ENCODE measurements around the gene MCOLN1. TPM values are rescaled to one million over a fixed set of nuclear protein-coding genes. Genes with fewer than 3 reads are reported as not detected.

Gene MCOLN1
- total and polyA plus RNA-seq, 4 donors = 10.9 to 17.0 (median 13.7) TPM

- Histone ChIP-seq H3K36me3 (ENCODE audit: control insufficient read depth in 4 of 4, insufficient read depth in 3 of 4, low read depth in 1 of 4, low read length in 3 of 4) (peaks cover 0 to 15% (median 4%) of the 10 kb centered on the region in 4 donors), H3K27ac (ENCODE audit: low read depth in 1 of 2, low read length in 2 of 2) (no peak overlapping the region), H3K4me1 (ENCODE audit: control insufficient read depth in 4 of 4, insufficient read depth in 4 of 4, low read length in 3 of 4) (peaks cover 9 to 43% (median 34%) of the 10 kb centered on the region in 4 donors), H3K9ac (ENCODE audit: low read depth in 1 of 2, low read length in 2 of 2) (no peak overlapping the region), H3K9me3 (ENCODE audit: control insufficient read depth in 4 of 4, low read length in 3 of 4) (no peaks in the 10 kb centered on the region), H3K27me3 (ENCODE audit: control insufficient read depth in 4 of 4, insufficient read depth in 4 of 4, low read length in 3 of 4) (no peaks in the 10 kb centered on the region), H3K4me3 (ENCODE audit: low read depth in 1 of 3, low read length in 3 of 3) (no peak overlapping the region)
- WGBS = 93% methylated on average over 5 of the region's 5 CpGs
- no peak for DNase-seq (ENCODE audit: low spot score)
- TF ChIP-seq ZBTB33 (IDR thresholded peaks at IDR 0.05) (no peak), RAD21 (IDR thresholded peaks at IDR 0.05) (no peak), ATF3 (IDR thresholded peaks at IDR 0.05) (no peak), JUND (IDR thresholded peaks at IDR 0.05) (no peak), HNF4G (IDR thresholded peaks at IDR 0.05) (no peak), SP1 (IDR thresholded peaks at IDR 0.05) (no peak), REST (IDR thresholded peaks at IDR 0.05) (no peak), CTCF (IDR thresholded peaks at IDR 0.05; ENCODE audit: low read depth, low read length, missing input control) (no peak), MAX (IDR thresholded peaks at IDR 0.05) (no peak), RXRA (IDR thresholded peaks at IDR 0.05) (no peak), TAF1 (conservative IDR thresholded peaks at IDR 0.05) (no peak), GABPA (IDR thresholded peaks at IDR 0.05 in 1 of 2, conservative IDR thresholded peaks at IDR 0.05 in 1 of 2) (no peak), HNF4A (conservative IDR thresholded peaks at IDR 0.05) (no peak)
Observed at GRCh38 chr19:7524523-7524922, 2.1 kb downstream of the MCOLN1 start.

- Histone ChIP-seq H3K27ac (ENCODE audit: low read depth in 1 of 2, low read length in 2 of 2) (no peak overlapping the region), H3K4me3 (ENCODE audit: low read depth in 1 of 3, low read length in 3 of 3) (no peak overlapping the region), H3K36me3 (ENCODE audit: control insufficient read depth in 4 of 4, insufficient read depth in 3 of 4, low read depth in 1 of 4, low read length in 3 of 4) (peaks cover 0 to 18% (median 5%) of the 10 kb centered on the region in 4 donors), H3K9ac (ENCODE audit: low read depth in 1 of 2, low read length in 2 of 2) (no peak overlapping the region), H3K27me3 (ENCODE audit: control insufficient read depth in 4 of 4, insufficient read depth in 4 of 4, low read length in 3 of 4) (no peaks in the 10 kb centered on the region), H3K9me3 (ENCODE audit: control insufficient read depth in 4 of 4, low read length in 3 of 4) (no peaks in the 10 kb centered on the region), H3K4me1 (ENCODE audit: control insufficient read depth in 4 of 4, insufficient read depth in 4 of 4, low read length in 3 of 4) (peaks cover 6 to 37% (median 30%) of the 10 kb centered on the region in 4 donors)
- DNase-seq (ENCODE audit: low spot score) = no peak
- no peak for TF ChIP-seq TAF1 (conservative IDR thresholded peaks at IDR 0.05)
- WGBS = 95% methylated on average over 20 of the region's 20 CpGs
Observed at GRCh38 chr19:7524992-7525739, 2.7 kb downstream of the MCOLN1 start.

Measured in liver (tissue), 9 donors.